Thoracic aorta (tissue), 2 donors: Measurements from ENCODE around the gene SV2B. TPM values are rescaled to one million over a fixed set of nuclear protein-coding genes. Genes with fewer than 3 reads are reported as not detected.

Experiments
- ATAC-seq: fragments of 150-250 bp; one replicate; pipeline ENCODE4 v1.8.0; 2017; ENCODE audit warnings: low read depth; ENCODE audit not compliant: insufficient number of reproducible peaks, low FRiP score
- DNase-seq: peaks from one replicate; pipeline ENCODE4 v3.0.0-alpha.2; 2020; ENCODE audit warnings: low spot score
- H3K27ac ChIP-seq, 2 donors: fragments of 200-600 bp; sonication (generic); 1 replicate in 1 of 2; 2 replicates in 1 of 2; pipeline ENCODE4 v1.5.1; 2016; ENCODE audit warnings: mild to moderate bottlenecking in 2 of 2, moderate library complexity in 2 of 2
- H3K27me3 ChIP-seq: fragments of 200-600 bp; sonication (generic); replicated peaks from 2 replicates; pipeline ENCODE4 v1.6.0; 2016; ENCODE audit warnings: mild to moderate bottlenecking; ENCODE audit not compliant: insufficient read depth
- H3K36me3 ChIP-seq: fragments of 200-600 bp; sonication (generic); one replicate; pipeline ENCODE4 v1.5.1; 2016
- H3K4me1 ChIP-seq, 2 donors: fragments of 200-600 bp; sonication (generic); 1 replicate in 1 of 2; 2 replicates in 1 of 2; pipeline versions ENCODE4 v1.5.1 to v1.6.0; 2016; ENCODE audit warnings: low read depth in 2 of 2, mild to moderate bottlenecking in 1 of 2; ENCODE audit not compliant: control insufficient read depth in 1 of 2
- H3K4me3 ChIP-seq: fragments of 200-600 bp; sonication (generic); 2 replicates; pipeline ENCODE4 v1.5.1; 2016; ENCODE audit warnings: mild to moderate bottlenecking
- H3K9me3 ChIP-seq: fragments of 200-600 bp; sonication (generic); 2 replicates; pipeline ENCODE4 v1.5.1; 2016
- total RNA-seq, 2 donors: library from RNA; depleted of rRNA; stranded (reverse); fragments of >200 nt; gene quantifications; one replicate each; pipeline versions ENCODE4 v1.1.0 to v1.2.3, GENCODE V29; 2016
- TF ChIP-seq, protein P1 (sequence below): fragments of 200-600 bp; sonication (generic); IDR thresholded peaks from one replicate; pipeline ENCODE4 v1.5.1; 2019; ENCODE audit warnings: antibody characterized with exemption

Gene SV2B
- total RNA-seq, 2 donors from 2014 or later = 2.6 TPM; not detected in 1

DNA sequence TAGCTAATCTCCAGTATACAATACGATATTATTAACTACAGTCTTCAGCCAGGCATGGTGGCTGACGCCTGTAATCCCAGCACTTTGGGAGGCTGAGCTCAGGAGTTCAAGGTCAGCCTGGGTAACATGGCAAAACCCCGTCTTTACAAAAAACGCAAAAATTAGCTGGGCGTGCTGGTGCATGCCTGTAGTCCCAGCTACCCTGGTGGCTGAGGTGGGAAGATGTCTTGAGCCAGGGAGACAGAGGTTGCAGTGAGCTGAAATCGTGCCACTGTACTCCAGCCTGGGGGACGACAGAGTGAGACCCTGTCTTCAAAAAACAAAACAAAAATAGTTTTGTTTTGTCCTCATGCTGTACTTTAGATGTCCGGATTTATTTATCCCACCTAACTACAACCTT, 29.2 kb upstream of the SV2B start:
- TF ChIP-seq, protein P1, sequence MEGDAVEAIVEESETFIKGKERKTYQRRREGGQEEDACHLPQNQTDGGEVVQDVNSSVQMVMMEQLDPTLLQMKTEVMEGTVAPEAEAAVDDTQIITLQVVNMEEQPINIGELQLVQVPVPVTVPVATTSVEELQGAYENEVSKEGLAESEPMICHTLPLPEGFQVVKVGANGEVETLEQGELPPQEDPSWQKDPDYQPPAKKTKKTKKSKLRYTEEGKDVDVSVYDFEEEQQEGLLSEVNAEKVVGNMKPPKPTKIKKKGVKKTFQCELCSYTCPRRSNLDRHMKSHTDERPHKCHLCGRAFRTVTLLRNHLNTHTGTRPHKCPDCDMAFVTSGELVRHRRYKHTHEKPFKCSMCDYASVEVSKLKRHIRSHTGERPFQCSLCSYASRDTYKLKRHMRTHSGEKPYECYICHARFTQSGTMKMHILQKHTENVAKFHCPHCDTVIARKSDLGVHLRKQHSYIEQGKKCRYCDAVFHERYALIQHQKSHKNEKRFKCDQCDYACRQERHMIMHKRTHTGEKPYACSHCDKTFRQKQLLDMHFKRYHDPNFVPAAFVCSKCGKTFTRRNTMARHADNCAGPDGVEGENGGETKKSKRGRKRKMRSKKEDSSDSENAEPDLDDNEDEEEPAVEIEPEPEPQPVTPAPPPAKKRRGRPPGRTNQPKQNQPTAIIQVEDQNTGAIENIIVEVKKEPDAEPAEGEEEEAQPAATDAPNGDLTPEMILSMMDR = no peak
- ATAC-seq (no peak), DNase-seq (no peak)
- Histone ChIP-seq H3K27ac (no peak overlapping the region), H3K9me3 (no peaks in the 10 kb centered on the region), H3K36me3 (no peaks in the 10 kb centered on the region), H3K4me3 (no peak overlapping the region), H3K4me1 (no peaks in the 10 kb centered on the region), H3K27me3 (no peaks in the 10 kb centered on the region)

DNA sequence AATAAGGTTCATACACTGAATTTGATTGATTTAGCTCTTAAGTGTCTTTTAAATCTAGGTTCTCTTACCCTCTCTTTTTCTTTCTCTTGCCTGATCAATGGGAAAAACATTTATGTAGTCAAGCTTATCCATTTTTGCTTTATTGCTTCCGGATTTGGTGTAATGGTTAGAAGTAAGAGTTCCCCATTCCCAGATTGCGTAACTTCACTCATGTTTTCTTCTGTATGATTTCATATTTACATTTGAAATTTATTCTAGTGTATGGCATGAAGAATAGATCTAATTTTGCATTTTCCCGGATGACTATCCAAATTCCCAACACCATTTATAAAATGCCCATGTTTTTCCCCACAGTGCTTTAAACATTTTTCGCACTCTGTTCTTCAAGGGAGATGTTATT, 27.9 kb upstream of the SV2B start:
- no peak overlapping the region for H3K4me3 ChIP-seq
- TF ChIP-seq, protein P1 = no peak
- H3K27me3 ChIP-seq = no peaks in the 10 kb centered on the region
- no peaks in the 10 kb centered on the region for H3K4me1 ChIP-seq
- H3K9me3 ChIP-seq = no peaks in the 10 kb centered on the region
- ATAC-seq = no peak
- no peak for DNase-seq
- no peaks in the 10 kb centered on the region for H3K36me3 ChIP-seq
- no peak overlapping the region for H3K27ac ChIP-seq

DNA sequence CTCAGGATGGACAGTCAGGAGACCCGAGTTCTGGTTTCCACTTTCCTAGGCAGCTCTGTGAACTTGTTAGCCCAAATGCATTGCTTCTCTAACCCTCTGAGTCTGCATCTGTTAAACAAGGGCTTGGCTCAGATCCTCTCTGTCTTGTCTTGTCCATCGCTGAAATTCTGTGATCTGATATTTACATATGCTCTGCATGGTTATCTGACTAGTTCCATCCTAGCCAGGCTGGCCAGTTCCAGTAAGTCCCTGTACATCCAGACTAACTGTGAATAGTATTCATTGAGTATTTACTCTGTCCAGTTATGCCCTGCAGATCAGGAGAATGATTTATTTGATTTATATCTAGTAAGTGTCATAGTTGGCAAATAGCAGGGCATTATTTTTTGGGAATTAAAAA, 27.0 kb upstream of the SV2B start:
- H3K4me1 ChIP-seq = no peaks in the 10 kb centered on the region
- no peak for ATAC-seq
- TF ChIP-seq, protein P1 = no peak

DNA sequence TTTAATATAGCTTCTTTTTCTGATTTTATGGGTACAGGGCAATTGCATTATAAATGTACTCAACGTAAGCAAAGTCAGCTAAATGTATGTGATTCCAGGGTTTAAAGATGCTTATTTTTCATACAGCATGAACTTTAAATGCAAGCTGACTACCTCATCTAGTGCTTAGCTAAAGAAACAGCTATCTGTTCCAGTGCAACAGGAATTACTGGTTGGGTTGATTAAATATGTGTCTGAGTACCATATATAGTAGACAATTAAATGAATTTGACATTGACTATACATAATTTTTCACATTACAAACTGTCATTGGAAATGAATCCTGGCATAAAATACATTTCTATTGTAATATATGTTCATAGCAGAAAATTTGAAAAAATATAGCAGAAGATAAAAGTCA, 26.3 kb upstream of the SV2B start:
- TF ChIP-seq, protein P1 = no peak

More for the DNA sequence above, 27.0 kb upstream of the SV2B start:
- H3K36me3 ChIP-seq = no peaks in the 10 kb centered on the region
- H3K4me3 ChIP-seq = no peak overlapping the region
- H3K9me3 ChIP-seq = no peaks in the 10 kb centered on the region
- no peak overlapping the region for H3K27ac ChIP-seq
- H3K27me3 ChIP-seq = no peaks in the 10 kb centered on the region
- no peak for DNase-seq

DNA sequence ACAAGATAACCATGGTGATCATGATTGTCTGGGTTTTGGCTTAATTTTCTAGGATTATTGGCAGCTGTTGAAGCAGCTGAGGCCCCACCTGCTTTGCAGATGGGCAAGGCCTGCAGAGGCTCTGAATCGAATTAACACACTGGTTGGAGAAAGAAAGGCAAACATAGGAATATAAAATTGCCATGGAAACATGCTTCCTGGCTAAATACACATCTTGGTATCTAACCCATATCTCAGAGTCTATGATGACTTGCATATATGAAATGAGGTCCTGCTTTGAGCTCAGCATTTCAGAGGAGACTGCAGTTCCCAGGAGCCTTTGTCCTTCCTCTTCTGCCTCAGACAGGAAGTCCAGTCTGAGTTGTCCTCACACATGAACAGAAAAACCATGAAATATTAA, 24.3 kb upstream of the SV2B start:
- Histone ChIP-seq H3K4me3 (no peak overlapping the region), H3K4me1 (no peaks in the 10 kb centered on the region), H3K36me3 (no peaks in the 10 kb centered on the region), H3K27ac (no peak overlapping the region), H3K27me3 (no peaks in the 10 kb centered on the region), H3K9me3 (peaks cover 6% of the 10 kb centered on the region)
- DNase-seq = no peak
- no peak for ATAC-seq
- TF ChIP-seq, protein P1 = no peak

More for the DNA sequence above, 26.3 kb upstream of the SV2B start:
- Histone ChIP-seq H3K4me3 (no peak overlapping the region), H3K27me3 (no peaks in the 10 kb centered on the region), H3K4me1 (no peaks in the 10 kb centered on the region), H3K27ac (no peak overlapping the region), H3K9me3 (peaks cover 4% of the 10 kb centered on the region), H3K36me3 (no peaks in the 10 kb centered on the region)
- ATAC-seq = no peak
- no peak for DNase-seq
